ENCODE results near the gene KCNN3. TPM values are rescaled to one million over a fixed set of nuclear protein-coding genes. Genes with fewer than 3 reads are reported as not detected.

KCNN3 gene
- total and polyA plus RNA-seq, 8 donors: 1.9 to 3.1 (median 2.3) TPM

DNA sequence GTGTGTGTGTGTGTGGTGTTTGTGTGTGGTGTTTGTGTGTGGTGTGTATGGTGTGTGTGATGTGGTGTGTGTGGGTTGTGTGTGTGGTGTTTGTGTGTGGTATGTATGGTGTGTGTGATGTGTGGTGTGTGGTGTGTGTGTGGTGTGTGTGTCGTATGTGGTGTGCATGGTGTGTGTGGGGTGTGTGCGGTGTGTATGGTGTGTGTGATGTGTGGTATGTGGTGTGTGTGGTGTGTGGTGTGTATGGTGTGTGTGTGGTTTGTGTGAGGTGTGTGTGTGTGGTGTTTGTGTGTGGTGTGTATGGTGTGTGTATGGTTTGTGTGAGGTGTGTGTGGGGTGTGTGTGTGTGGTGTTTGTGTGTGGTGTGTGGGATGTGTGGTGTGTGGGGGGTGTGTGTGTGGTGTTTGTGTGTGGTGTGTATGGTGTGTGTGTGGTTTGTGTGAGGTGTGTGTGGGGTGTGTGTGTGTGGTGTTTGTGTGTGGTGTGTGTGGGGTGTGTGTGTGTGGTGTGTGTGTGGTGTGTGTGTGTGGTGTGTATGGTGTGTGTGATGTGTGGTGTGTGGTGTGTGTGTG is 155.9 kb downstream of the KCNN3 start:
- ATAC-seq: no peak
- no peak for TF ChIP-seq CTCF (IDR thresholded peaks at IDR 0.05)

GRCh38 chr1:154713005-154713404 is 157.1 kb downstream of the KCNN3 start:
- Histone ChIP-seq H3K4me3 (no peak overlapping the region), H3K9me3 (no peaks in the 10 kb centered on the region), H3K36me3 (no peaks in the 10 kb centered on the region), H3K27me3 (no peaks in the 10 kb centered on the region), H3K4me1 (peaks cover 0 to 18% of the 10 kb centered on the region in 2 donors), H3K27ac (no peak overlapping the region)
- no peak for ATAC-seq
- no peak for DNase-seq
- no peak for TF ChIP-seq CTCF (IDR thresholded peaks at IDR 0.05)
- intact Hi-C loops (cut with DNase I): no loop called here

More for the DNA sequence above, 155.9 kb downstream of the KCNN3 start:
- Histone ChIP-seq H3K36me3 (no peaks in the 10 kb centered on the region), H3K27ac (no peak overlapping the region), H3K9me3 (no peaks in the 10 kb centered on the region), H3K27me3 (no peaks in the 10 kb centered on the region), H3K4me3 (no peak overlapping the region), H3K4me1 (peaks cover 0 to 18% of the 10 kb centered on the region in 2 donors)
- no peak for DNase-seq
- intact Hi-C loops (cut with DNase I): no loop called here

GRCh38 chr1:154712166-154712810 is 157.8 kb downstream of the KCNN3 start:
- ATAC-seq (no peak), DNase-seq (no peak)
- Histone ChIP-seq H3K36me3 (no peaks in the 10 kb centered on the region), H3K27me3 (no peaks in the 10 kb centered on the region), H3K27ac (no peak overlapping the region), H3K9me3 (no peaks in the 10 kb centered on the region), H3K4me1 (peaks cover 0 to 18% of the 10 kb centered on the region in 2 donors), H3K4me3 (no peak overlapping the region)
- intact Hi-C loops (cut with DNase I): no loop called here
- TF ChIP-seq CTCF (IDR thresholded peaks at IDR 0.05): no peak

DNA sequence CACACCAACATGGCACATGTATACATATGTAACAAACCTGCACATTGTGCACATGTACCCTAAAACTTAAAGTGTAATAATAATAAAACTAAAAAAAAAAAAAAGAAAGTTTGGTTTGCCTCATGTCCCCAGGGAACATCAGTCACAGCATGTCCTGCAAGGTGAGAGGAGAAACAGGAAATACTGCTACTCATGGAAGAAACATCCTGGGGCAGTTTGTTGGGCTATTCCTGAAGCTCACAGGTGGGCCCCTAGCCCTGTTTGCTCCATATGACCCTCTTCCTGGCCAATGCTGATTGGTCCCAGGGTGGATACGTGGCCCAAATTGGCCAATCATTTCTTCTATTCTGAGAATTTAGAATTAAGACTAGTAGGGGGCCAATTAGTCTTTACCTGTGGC is 158.7 kb downstream of the KCNN3 start:
- intact Hi-C loops (cut with DNase I): no loop called here
- no peak for DNase-seq
- H3K9me3 ChIP-seq: no peaks in the 10 kb centered on the region
- no peak overlapping the region for H3K27ac ChIP-seq
- no peak for TF ChIP-seq CTCF (IDR thresholded peaks at IDR 0.05)
- H3K4me1 ChIP-seq: peaks cover 0 to 18% of the 10 kb centered on the region in 2 donors
- H3K27me3 ChIP-seq: no peaks in the 10 kb centered on the region
- no peak overlapping the region for H3K4me3 ChIP-seq
- H3K36me3 ChIP-seq: no peaks in the 10 kb centered on the region
- no peak for ATAC-seq

DNA sequence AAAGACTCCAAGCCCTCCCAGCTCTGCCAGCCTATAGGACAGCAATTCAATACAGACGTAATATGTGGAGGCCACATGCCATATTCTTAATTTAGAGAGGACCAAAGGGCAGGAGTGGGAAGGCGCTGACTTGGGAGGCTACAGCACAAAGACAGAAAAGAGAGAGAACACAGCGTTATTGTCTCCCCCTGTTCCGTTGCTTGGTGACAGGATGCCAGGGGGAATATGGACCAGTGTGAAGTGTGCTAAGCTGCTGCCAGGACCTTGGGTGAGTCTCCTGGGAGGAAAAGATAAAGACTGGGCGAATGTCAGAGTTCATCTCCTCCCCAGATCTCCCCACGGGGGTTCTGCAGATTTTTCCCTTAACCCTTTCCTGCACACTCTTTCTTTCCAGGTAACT is 160.0 kb downstream of the KCNN3 start:
- H3K36me3 ChIP-seq: no peaks in the 10 kb centered on the region
- H3K4me1 ChIP-seq: peaks cover 0 to 5% of the 10 kb centered on the region in 2 donors
- no peak for TF ChIP-seq CTCF (IDR thresholded peaks at IDR 0.05)
- H3K4me3 ChIP-seq: no peak overlapping the region
- no peak overlapping the region for H3K27ac ChIP-seq
- intact Hi-C loops (cut with DNase I): no loop called here
- ATAC-seq (no peak), DNase-seq (no peak)
- H3K27me3 ChIP-seq: no peaks in the 10 kb centered on the region
- no peaks in the 10 kb centered on the region for H3K9me3 ChIP-seq

Measured in left lung (tissue), 10 donors.